HG03159 (cell line): ENCODE measurements around the gene PCID2.

Experiments
- ATAC-seq: cut with Tn5 transposase; IDR thresholded peaks from one replicate; pipeline ENCODE4 v1.9.1; 2021; ENCODE audit warnings: mild to moderate bottlenecking, moderate library complexity; ENCODE audit not compliant: unreplicated experiment

Gene PCID2

GRCh38 chr13:113135281-113135760 lies 73.1 kb downstream of the PCID2 start:
- ATAC-seq: no peak

GRCh38 chr13:113129921-113130750 lies 78.3 kb downstream of the PCID2 start:
- ATAC-seq: no peak

- ATAC-seq: no peak
These were observed 79.0 kb downstream of the PCID2 start for GRCh38 chr13:113129480-113129879.
